HepG2 (cell line): ENCODE measurements around the gene RTN1. TPM values are rescaled to one million over a fixed set of nuclear protein-coding genes. Genes with fewer than 3 reads are reported as not detected.

Experiments
- CBFB ChIP-seq: sonication (generic); formaldehyde crosslinking; IDR thresholded peaks from 2 replicates; pipeline ENCODE4 v1.4.0; 2020; ENCODE audit warnings: missing genetic modification reagents
- FOXK2 ChIP-seq: fragments of 450-650 bp; IDR thresholded peaks from 2 replicates; pipeline ENCODE4 v1.6.1; 2016
- FOXM1 ChIP-seq: sonication (generic); formaldehyde crosslinking; IDR thresholded peaks from 2 replicates; pipeline ENCODE4 v1.5.0; 2020; ENCODE audit warnings: missing genetic modification reagents
- ISX ChIP-seq: sonication (generic); formaldehyde crosslinking; conservative IDR thresholded peaks from 2 replicates; pipeline ENCODE4 v1.5.0; 2020; ENCODE audit warnings: missing genetic modification reagents
- KDM1A ChIP-seq: IDR thresholded peaks from 2 replicates; pipeline ENCODE4 v1.6.1; 2016; ENCODE audit warnings: missing compliant biosample characterization
- MIER2 ChIP-seq: IDR thresholded peaks from 2 replicates; pipeline ENCODE4 v1.6.1; 2016; ENCODE audit warnings: missing biosample characterization, missing genetic modification reagents
- MIER3 ChIP-seq: IDR thresholded peaks from 2 replicates; pipeline ENCODE4 v1.6.1; 2016; ENCODE audit warnings: missing compliant biosample characterization, borderline replicate concordance
- PAWR ChIP-seq: sonication (generic); formaldehyde crosslinking; IDR thresholded peaks from 2 replicates; pipeline ENCODE4 v1.4.0; 2020; ENCODE audit warnings: missing genetic modification reagents, mild to moderate bottlenecking, borderline replicate concordance
- POLR2A ChIP-seq, 2 experiments: IDR thresholded peaks; 2 replicates each; pipeline ENCODE4 v1.6.1; 2011; ENCODE audit warnings: low read depth in 2 of 2, low read length in 2 of 2, mild to moderate bottlenecking in 1 of 2, moderate library complexity in 1 of 2; ENCODE audit not compliant: insufficient read depth in 1 of 2
- RBFOX2 ChIP-seq: fragments of 200-400 bp; formaldehyde crosslinking; IDR thresholded peaks from 2 replicates; pipeline ENCODE4 v1.6.1; 2017; ENCODE audit warnings: low read depth, mild to moderate bottlenecking, low read length
- SCMH1 ChIP-seq: sonication (generic); formaldehyde crosslinking; IDR thresholded peaks from 2 replicates; pipeline ENCODE4 v1.9.0; 2021; ENCODE audit warnings: missing genetic modification reagents, mild to moderate bottlenecking, borderline replicate concordance
- SMAD3 ChIP-seq: sonication (generic); formaldehyde crosslinking; IDR thresholded peaks from 2 replicates; pipeline ENCODE4 v1.4.0; 2020; ENCODE audit warnings: missing genetic modification reagents
- XRCC5 ChIP-seq: fragments of 200-400 bp; formaldehyde crosslinking; optimal IDR thresholded peaks from 2 replicates; pipeline ENCODE3; 2017; ENCODE audit warnings: mild to moderate bottlenecking, low read length
- ZBTB42 ChIP-seq: sonication (generic); formaldehyde crosslinking; IDR thresholded peaks from 2 replicates; pipeline ENCODE4 v1.5.0; 2020; ENCODE audit warnings: mild to moderate bottlenecking, missing genetic modification reagents
- ZFP37 ChIP-seq: sonication (generic); formaldehyde crosslinking; IDR thresholded peaks from 2 replicates; pipeline ENCODE4 v1.4.0; 2020; ENCODE audit warnings: missing genetic modification reagents, borderline replicate concordance
- ZFP62 ChIP-seq: sonication (generic); formaldehyde crosslinking; IDR thresholded peaks from 2 replicates; pipeline ENCODE4 v1.4.0; 2020; ENCODE audit warnings: missing genetic modification reagents
- ZFP90 ChIP-seq: sonication (generic); formaldehyde crosslinking; IDR thresholded peaks from 2 replicates; pipeline ENCODE4 v1.8.0; 2022; ENCODE audit warnings: missing genetic modification reagents, mild to moderate bottlenecking, inconsistent platforms, borderline replicate concordance
- ZNF350 ChIP-seq: sonication (generic); formaldehyde crosslinking; IDR thresholded peaks from 2 replicates; pipeline ENCODE4 v1.4.0; 2020; ENCODE audit warnings: mild to moderate bottlenecking, low read depth, missing genetic modification reagents, borderline replicate concordance
- ZNF382 ChIP-seq: sonication (generic); formaldehyde crosslinking; IDR thresholded peaks from 2 replicates; pipeline ENCODE4 v1.5.0; 2020; ENCODE audit warnings: missing genetic modification reagents, mild to moderate bottlenecking, borderline replicate concordance
- ZNF530 ChIP-seq: sonication (generic); formaldehyde crosslinking; IDR thresholded peaks from 2 replicates; pipeline ENCODE4 v1.5.0; 2020; ENCODE audit warnings: low read depth, mild to moderate bottlenecking, missing genetic modification reagents
- ZNF615 ChIP-seq: sonication (generic); formaldehyde crosslinking; IDR thresholded peaks from 2 replicates; pipeline ENCODE4 v1.5.0; 2020; ENCODE audit warnings: mild to moderate bottlenecking, missing genetic modification reagents, borderline replicate concordance
- ZNF678 ChIP-seq: sonication (generic); formaldehyde crosslinking; IDR thresholded peaks from 2 replicates; pipeline ENCODE4 v1.4.0; 2020; ENCODE audit warnings: mild to moderate bottlenecking, missing genetic modification reagents
- polyA plus RNA-seq, 8 experiments: library from polyadenylated mRNA; depleted of rRNA in 3 of 8; stranded (reverse) in 7 of 8; unstranded in 1 of 8; fragments of >200 nt; fragmentation: Illumina TruSeq in 4 of 8; extraction: Trizol in 4 of 8; gene quantifications; 2 replicates each; pipeline versions ENCODE4 v1.2.1 to v1.2.3, GENCODE V29; 2011 to 2016; ENCODE audit warnings: low read depth in 4 of 8, missing spikeins in 1 of 8, mixed read lengths in 1 of 8; ENCODE audit not compliant: insufficient read depth in 1 of 8
- total RNA-seq, 5 experiments: library from RNA; depleted of rRNA; stranded (reverse); fragments of >200 nt; fragmentation: Illumina TruSeq; extraction: Trizol; gene quantifications; 2 replicates each; pipeline ENCODE4 v1.2.3, GENCODE V29; 2016; ENCODE audit warnings: low read depth in 1 of 5
- TF ChIP-seq, protein P1 (sequence below): sonication (generic); formaldehyde crosslinking; IDR thresholded peaks from 2 replicates; pipeline ENCODE4 v1.4.0; 2020; ENCODE audit warnings: missing genetic modification reagents, borderline replicate concordance
- TF ChIP-seq, protein P2 (sequence below): sonication (generic); formaldehyde crosslinking; IDR thresholded peaks from 2 replicates; pipeline ENCODE4 v1.8.0; 2022; ENCODE audit warnings: mild to moderate bottlenecking, missing genetic modification reagents; ENCODE audit not compliant: insufficient replicate concordance
- TF ChIP-seq, protein P3 (sequence below): sonication (generic); formaldehyde crosslinking; IDR thresholded peaks from 2 replicates; pipeline ENCODE4 v1.5.0; 2020; ENCODE audit warnings: missing genetic modification reagents, mild to moderate bottlenecking, borderline replicate concordance
- TF ChIP-seq, protein P4 (sequence below): sonication (generic); formaldehyde crosslinking; IDR thresholded peaks from 2 replicates; pipeline ENCODE4 v1.4.0; 2020; ENCODE audit warnings: mild to moderate bottlenecking, missing genetic modification reagents

RTN1 gene
- total and polyA plus RNA-seq, 2 of the 13 experiments (the other 11 are each of a cell fraction or from before 2014, with no cell fraction given) = 0.04 to 0.18 TPM

DNA sequence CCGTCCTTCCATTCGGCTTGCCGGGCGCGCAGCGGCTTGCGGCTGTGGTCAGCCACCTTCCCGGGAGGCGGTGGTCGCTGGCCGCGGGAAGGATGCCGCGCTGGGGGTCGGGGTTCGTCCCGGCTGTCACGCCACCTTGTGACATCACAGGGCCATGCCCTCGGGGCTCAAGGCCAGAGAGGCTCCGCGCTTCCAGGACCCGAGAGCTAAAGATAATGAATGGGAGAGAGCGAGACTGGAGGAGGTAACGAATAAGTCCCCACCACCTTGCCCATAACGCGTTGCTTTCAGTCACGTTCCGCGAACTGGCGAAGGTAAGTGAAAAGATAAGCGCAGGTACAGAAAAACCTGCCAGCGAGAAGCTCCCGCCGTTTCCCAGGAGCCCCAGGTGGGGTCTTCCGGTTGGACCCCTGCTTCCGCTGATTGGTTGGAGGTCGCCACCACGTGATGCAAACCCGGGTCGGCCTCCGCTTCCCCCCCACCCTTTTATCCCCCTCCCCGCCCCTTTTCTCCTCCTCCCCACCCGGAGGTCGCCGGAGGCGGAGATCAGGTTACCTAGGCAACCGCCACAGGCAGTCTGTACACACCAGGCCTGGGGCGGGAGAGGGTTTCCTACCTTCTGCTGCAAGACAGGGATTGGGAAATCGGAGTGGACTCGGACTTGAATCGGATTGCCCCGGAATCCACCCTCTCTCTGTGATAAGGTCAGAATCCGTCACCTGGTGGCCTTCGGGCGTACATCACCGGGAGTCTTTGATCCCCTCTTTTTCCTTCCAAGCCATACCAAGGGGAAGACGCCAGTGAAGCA is 49.2 kb upstream of the RTN1 start, which contains the start of gene LRRC9 (continued):
- TF ChIP-seq, protein P1, sequence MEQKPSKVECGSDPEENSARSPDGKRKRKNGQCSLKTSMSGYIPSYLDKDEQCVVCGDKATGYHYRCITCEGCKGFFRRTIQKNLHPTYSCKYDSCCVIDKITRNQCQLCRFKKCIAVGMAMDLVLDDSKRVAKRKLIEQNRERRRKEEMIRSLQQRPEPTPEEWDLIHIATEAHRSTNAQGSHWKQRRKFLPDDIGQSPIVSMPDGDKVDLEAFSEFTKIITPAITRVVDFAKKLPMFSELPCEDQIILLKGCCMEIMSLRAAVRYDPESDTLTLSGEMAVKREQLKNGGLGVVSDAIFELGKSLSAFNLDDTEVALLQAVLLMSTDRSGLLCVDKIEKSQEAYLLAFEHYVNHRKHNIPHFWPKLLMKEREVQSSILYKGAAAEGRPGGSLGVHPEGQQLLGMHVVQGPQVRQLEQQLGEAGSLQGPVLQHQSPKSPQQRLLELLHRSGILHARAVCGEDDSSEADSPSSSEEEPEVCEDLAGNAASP (CRISPR knock-in tag) = 0 out of 2 replicates have a peak, but pooled peaks have one; percentile 28
- TF ChIP-seq MIER2 (no peak), SCMH1 (no peak), ZFP62 (no peak), ZNF615 (CRISPR knock-in tag) (no peak), POLR2A (IDR thresholded peaks at IDR 0.05; ENCODE audit: insufficient read depth in 1 of 2, low read depth in 2 of 2, low read length in 2 of 2) (peak; percentile 52 to 53; a peak in 3 of 4 replicates), XRCC5 (peak; percentile 60), ZNF350 (CRISPR knock-in tag) (no peak; the same call in 1 of the 2 replicates), ZBTB42 (CRISPR knock-in tag) (0 out of 2 replicates have a peak, but pooled peaks have one; percentile 28), RBFOX2 (peak; percentile 48; the same call in 1 of the 2 replicates), ZNF678 (no peak), KDM1A (no peak), FOXM1 (CRISPR knock-in tag) (no peak), CBFB (CRISPR knock-in tag) (no peak), ISX (CRISPR knock-in tag) (0 out of 2 replicates have a peak, but pooled peaks have one; percentile 21), MIER3 (0 out of 2 replicates have a peak, but pooled peaks have one; percentile 36), FOXK2 (no peak), PAWR (CRISPR knock-in tag) (no peak), ZFP37 (CRISPR knock-in tag) (0 out of 2 replicates have a peak, but pooled peaks have one; percentile 37), ZNF530 (CRISPR knock-in tag) (no peak), ZNF382 (no peak), SMAD3 (CRISPR knock-in tag) (no peak), ZFP90 (CRISPR knock-in tag) (no peak)
- TF ChIP-seq, protein P2, sequence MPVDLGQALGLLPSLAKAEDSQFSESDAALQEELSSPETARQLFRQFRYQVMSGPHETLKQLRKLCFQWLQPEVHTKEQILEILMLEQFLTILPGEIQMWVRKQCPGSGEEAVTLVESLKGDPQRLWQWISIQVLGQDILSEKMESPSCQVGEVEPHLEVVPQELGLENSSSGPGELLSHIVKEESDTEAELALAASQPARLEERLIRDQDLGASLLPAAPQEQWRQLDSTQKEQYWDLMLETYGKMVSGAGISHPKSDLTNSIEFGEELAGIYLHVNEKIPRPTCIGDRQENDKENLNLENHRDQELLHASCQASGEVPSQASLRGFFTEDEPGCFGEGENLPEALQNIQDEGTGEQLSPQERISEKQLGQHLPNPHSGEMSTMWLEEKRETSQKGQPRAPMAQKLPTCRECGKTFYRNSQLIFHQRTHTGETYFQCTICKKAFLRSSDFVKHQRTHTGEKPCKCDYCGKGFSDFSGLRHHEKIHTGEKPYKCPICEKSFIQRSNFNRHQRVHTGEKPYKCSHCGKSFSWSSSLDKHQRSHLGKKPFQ = no peak
- TF ChIP-seq, protein P3, sequence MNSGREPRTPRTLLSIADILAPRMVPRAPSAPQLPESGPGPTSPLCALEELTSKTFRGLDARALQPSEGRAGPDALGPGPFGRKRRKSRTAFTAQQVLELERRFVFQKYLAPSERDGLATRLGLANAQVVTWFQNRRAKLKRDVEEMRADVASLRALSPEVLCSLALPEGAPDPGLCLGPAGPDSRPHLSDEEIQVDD (CRISPR knock-in tag) = no peak
- TF ChIP-seq, protein P4, sequence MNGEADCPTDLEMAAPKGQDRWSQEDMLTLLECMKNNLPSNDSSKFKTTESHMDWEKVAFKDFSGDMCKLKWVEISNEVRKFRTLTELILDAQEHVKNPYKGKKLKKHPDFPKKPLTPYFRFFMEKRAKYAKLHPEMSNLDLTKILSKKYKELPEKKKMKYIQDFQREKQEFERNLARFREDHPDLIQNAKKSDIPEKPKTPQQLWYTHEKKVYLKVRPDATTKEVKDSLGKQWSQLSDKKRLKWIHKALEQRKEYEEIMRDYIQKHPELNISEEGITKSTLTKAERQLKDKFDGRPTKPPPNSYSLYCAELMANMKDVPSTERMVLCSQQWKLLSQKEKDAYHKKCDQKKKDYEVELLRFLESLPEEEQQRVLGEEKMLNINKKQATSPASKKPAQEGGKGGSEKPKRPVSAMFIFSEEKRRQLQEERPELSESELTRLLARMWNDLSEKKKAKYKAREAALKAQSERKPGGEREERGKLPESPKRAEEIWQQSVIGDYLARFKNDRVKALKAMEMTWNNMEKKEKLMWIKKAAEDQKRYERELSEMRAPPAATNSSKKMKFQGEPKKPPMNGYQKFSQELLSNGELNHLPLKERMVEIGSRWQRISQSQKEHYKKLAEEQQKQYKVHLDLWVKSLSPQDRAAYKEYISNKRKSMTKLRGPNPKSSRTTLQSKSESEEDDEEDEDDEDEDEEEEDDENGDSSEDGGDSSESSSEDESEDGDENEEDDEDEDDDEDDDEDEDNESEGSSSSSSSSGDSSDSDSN (CRISPR knock-in tag) = peak; percentile 73
